HL-60/S4 (cell line): ENCODE measurements around the gene TLL1.

Source experiments
- in situ Hi-C: fragments of 300-500 bp; cut with MboI; formaldehyde crosslinking; loops from 2 replicates; pipeline ENCODE4 v1.14.3; 2022; ENCODE audit warnings: low sequenced_read_pairs

Gene TLL1

GRCh38 chr4:166140951-166141350 lies 267.9 kb downstream of the TLL1 start:
- in situ Hi-C loops = no loop called here

GRCh38 chr4:166143227-166143626 lies 270.2 kb downstream of the TLL1 start:
- in situ Hi-C loops = no loop called here

- in situ Hi-C loops = no loop called here
These were observed 271.6 kb downstream of the TLL1 start for GRCh38 chr4:166144607-166145006.

- in situ Hi-C loops = no loop called here
These were observed 273.9 kb downstream of the TLL1 start for GRCh38 chr4:166146806-166147540.
